GM19467 (cell line): ENCODE data around the gene PTK7.
"Not testable (repeated sequence)": the region's sequence is repeated elsewhere in the genome, so short reads cannot be mapped to it uniquely, and the experiment has no call there.

Source experiments
- ATAC-seq: cut with Tn5 transposase; IDR thresholded peaks from one replicate; pipeline ENCODE4 v1.9.1; 2021; ENCODE audit warnings: mild to moderate bottlenecking, moderate library complexity; ENCODE audit not compliant: unreplicated experiment

The PTK7 gene

DNA sequence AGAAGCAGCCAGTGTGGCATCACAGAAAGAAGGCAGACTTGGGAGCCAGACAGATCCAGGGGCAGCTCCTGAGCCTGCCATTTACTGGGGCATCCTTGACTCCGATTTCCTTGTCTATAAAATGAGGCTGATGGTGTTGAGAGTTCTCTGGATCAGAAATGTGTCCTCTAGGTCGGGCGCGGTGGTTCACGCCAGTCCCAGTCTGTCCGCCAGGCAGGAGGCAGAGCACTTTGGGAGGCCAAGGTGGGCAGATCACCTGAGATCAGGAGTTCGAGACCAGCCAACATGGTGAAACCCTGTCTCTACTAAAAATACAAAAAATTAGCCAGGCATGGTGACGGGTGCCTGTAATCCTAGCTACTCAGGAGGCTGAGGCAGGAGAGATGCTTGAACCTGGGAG is 41.4 kb downstream of the PTK7 start:
- not testable (repeated sequence) for ATAC-seq

DNA sequence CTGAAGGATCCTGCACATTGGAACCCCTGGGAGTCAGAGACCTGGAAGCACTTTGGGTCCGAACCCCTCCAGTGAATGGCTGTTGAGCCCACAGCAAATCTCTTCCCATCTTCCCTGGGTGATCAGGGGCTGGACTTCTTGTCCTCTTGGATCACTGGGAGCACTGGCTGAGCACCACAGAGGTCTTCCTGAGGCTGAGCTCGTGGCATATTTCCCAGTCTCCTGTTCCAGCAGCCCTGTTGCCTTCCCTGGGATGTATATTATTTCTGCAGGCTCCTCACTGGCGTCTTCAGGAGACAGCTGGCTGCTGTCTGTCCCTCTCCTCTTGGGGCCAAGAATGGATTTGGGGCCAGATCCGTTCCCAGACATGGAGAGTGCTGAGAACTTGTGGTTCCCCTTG is 43.4 kb downstream of the PTK7 start:
- ATAC-seq: no peak

DNA sequence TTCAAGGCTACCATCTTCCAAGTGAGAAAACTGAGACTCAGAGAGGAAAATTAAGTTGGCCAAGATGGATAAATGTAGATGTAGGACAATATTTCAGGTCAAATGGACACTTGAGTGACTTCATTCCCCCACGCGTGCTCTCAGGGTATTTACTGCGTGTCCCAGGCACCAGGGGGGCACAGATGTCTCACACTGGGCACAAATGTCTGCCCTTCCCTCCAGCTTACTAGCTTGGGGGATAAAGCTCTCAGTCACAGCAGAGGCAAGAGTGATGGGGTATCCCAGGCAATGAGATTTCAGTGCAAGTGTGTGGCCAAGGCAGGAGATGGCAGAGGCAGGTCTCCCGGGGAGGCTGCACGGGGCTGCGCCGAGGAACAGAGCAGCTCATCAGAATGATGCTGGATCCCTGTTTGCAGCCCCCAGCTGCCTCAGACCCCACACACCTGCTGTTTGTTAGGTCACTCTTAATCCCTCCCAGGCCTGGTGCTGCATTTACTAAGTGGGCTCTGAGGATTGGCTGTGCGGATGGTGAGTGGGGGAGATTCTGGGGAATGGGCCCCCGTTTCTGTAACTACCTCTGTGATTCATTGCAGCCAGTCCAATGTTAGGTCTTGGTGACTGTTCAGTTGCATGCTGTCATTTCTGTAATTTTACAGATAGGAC is 44.1 kb downstream of the PTK7 start:
- no peak for ATAC-seq

DNA sequence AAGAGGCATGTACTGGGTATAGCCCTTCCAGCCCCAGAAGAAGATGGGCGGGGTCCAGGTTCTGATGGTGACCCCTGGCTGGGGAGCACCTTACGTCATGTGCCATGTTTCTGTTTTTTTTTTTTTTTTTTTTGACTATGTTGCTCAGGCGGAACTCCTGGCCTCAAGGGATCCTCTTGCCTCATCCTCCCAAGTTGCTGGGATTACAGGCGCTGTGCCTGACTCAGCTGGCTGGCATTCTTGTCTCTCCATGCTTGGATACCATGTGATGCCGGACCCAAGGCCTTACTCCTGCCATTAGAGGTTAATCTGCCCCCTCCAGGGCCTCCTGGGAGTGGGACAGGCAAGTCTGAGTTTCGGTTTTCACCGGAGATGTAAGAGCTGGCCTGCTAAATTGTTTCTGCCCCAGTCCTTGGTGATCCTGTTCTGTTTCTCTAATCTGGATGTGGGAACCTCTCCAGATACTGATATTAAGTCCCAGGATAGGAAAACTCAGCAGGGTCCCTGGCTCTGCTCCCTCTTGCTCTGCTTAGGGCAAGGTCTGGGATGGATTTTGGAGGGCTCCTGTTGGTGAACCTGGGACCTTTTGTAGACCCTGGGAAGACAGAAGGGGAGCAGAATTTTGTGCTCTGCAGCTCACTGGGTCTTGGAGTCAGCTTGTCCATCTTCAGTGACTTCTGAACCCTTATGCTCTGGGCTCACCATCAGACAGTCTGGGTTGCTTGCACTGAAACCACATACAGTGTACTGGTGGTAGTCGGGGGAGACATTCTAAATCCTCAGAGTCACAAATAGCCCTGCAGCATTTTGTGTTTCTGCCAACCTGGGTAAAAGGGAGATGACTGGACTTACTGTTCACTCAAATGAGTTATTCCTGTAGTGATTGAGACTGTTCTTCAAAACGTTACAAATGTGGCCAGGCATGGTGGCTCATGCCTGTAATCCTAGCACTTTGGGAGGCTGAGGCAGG is 45.1 kb downstream of the PTK7 start:
- ATAC-seq: no peak

DNA sequence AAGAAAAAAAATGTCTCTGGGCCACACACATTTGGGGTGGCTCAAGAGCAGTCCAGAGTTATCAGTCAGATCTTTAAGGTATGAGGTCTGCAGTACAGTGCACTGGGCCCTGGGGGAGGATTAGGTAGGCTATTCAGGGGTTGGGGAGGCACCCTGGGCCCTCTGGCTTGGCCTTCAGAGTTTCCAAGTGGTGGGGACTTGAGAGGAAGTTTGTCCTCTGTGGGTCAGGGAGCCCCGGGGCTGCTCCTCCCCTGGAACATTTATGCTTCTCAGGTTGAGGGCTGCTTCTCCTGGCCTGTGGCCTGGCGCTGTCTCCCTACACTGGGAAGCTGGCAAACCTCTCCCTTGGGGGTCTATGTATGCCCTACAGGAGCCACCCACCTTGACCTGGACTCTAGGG is 46.0 kb downstream of the PTK7 start:
- no peak for ATAC-seq

DNA sequence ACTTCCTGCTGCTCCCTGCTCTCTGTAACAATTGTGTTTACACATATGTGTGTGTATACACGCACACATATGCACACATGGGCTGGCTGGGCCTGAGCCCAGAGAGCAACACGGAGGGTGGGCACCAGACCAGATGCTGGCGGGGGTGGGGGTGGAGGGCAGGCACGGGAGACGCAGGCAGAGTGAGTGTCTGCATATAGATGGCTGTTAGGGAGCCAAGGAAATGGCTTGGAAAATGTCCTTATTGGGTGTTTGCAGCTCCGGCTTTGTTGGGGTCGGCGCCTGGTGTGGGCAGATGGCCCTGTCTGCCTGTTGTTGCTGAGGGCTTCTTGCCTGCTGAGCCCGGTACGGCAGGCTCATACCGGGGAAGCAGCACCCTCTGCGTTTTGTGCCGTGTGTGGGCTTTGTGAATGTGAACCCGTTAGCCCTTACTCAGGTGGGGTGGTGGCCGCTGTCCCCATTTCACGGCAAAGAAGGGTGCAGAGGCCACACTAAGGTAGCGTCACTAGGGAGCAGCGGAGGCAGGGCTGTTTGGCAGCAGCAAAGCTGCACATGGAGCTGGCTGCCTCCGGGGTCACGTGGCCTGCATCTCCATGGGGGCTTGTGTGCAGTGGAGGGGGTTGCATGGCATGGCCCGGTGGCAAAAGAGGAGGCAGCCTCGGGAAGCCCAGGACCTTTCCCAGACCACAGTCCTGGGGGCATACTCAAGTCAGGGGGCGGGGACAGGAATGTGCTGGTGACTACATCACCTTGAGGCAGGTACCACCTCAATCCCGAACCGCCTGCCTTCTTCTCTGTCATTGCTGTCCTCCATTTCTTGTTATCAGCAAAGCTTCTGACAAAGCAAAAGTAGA is 47.6 kb downstream of the PTK7 start:
- no peak for ATAC-seq

DNA sequence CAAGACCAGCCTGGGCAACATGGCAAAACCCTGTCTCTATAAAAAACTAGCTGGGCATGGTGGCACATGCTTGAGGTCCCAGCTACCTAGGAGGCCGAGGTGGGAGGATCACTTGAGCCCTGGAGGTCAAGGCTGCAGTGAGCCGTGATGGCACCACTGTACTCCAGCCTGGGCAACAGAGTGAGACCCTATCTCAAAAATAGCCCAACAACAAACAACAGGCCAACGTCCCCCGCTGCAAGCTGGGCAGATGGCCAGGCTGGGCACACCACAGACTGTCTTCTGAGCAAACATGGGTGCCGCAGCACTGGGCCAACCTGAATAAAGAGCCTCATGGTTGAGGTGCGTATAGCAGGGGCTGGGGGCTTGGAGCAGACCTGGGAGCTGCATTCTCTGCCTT is 48.4 kb downstream of the PTK7 start:
- ATAC-seq: no peak

DNA sequence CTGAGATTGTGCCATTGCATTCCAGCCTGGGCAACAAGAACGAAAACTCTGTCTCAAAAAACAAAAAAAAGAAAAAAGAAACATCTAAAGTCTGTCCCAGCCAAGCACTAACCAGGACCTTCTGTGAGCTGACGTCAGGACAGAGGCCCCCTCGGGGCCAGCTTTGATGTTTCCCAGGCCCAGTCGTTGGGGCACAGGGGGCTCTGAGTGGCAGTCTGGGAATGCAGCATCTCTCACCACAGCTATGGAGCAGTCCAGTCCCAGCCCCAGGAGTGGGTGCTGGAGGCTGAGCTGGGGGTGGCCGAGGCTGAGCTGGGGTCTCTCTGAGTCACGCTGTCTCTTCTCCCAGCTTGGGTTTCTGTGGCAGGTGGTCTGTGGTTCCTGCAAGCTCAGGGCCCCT is 49.0 kb downstream of the PTK7 start:
- ATAC-seq: no peak

DNA sequence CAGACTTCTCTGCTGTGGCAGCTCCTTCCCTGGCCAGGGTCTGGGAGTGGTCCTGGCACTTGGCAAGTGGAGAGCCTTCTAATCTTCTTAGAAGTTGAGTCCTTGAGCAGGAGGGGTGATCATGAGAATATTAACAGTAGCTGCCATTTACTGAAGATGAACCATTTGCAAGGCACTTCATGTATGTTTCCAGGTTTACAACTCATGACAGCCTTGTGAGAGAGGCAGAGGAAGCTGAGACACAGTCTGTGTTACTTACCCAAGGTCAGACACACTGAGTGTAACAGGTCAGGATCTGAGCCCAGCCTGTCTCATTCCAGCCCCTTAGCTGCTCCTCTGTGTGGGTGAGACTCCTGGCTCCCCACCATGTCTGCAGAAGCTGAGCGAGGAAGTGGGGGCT is 49.4 kb downstream of the PTK7 start:
- no peak for ATAC-seq

DNA sequence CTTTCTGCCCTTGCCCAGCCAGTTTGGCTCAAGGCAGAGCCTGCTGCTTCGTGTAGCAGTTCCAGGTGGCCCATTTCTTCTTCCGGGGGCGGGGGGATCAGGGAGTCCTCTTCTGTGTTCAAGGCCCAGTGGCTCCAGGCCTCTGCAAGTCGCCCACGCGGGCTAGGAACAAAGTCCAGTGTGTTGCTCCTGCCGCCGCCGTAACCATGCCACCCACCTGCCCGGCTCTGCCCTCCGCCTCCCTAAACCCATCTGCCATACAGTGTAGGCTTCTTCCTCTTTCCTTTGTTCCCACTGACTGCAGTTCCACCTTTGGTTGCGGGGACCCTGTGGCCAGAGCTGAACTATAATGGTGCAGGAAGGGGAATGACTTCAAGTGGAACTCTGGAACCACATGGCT is 51.1 kb downstream of the PTK7 start:
- ATAC-seq: no peak

DNA sequence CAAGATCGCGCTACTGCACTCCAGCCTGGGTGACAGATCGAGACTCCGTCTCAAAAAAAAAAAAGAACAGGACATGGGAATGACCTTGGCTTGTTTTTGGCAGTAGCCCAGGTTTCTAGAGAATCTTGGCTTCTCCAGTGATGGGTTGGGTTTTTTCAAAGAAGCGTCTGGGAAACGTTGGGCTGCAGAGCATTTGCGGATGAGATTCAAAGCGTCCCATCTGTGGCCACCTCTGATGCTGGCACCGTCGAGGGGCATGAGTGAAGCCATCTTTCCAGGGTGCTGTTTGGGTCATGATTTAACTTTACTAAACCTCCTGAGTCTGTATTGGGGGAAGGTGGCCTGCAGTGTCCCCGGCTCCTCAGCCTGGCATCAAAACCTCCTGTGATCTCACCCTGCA is 51.8 kb downstream of the PTK7 start:
- no peak for ATAC-seq

DNA sequence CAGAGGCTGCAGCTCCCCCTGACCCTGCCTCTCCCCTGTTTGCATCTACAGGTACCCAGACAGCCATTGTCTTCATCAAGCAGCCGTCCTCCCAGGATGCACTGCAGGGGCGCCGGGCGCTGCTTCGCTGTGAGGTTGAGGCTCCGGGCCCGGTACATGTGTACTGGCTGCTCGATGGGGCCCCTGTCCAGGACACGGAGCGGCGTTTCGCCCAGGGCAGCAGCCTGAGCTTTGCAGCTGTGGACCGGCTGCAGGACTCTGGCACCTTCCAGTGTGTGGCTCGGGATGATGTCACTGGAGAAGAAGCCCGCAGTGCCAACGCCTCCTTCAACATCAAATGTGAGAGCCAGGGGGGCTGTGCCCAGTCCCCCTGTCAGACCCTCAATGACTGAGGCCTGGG is 52.8 kb downstream of the PTK7 start:
- ATAC-seq: no peak

DNA sequence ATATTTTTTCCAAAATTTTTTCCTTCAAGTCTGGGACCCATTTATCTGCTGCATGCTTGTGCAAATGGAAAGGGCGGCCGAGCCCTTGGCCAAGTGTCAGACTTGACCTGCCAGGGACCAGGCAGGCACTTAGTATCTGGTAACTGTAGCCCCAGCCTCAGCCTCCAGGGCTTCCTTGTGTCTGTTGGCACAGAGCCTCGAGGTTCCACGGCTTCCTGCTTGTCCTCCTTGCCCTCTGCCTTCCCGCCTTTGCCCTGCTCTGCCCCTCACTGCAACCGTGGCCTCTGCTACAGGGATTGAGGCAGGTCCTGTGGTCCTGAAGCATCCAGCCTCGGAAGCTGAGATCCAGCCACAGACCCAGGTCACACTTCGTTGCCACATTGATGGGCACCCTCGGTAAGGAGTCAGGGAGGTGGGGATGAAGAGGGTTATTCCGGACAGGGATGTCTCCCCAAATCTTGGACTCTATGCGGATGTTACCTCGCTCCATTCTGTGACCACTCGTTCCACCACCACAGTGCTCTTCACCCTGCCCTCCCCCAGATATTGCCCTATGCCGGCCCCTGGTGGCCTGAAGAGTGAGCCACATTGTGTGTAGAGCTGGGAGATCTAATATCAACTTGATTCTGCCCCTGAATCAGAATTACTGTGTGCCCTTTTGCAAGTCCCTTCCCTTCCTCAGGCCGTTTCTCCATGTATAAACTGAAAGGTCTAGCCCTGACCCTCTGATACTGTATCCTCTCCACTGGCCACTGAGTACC is 53.5 kb downstream of the PTK7 start:
- no peak for ATAC-seq

DNA sequence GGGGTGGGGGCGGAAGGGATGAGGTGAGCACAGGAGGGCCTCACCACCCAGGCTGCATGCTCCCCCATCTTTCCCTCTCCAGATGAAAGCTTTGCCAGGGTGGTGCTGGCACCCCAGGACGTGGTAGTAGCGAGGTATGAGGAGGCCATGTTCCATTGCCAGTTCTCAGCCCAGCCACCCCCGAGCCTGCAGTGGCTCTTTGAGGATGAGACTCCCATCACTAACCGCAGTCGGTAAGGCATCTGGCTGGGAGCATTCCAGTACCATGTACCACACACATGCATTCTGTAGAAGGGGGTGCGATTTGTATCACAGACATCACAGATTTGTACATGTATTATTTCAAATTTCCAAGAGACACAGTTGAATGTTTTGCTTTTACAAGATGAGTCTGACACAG is 54.3 kb downstream of the PTK7 start:
- no peak for ATAC-seq

DNA sequence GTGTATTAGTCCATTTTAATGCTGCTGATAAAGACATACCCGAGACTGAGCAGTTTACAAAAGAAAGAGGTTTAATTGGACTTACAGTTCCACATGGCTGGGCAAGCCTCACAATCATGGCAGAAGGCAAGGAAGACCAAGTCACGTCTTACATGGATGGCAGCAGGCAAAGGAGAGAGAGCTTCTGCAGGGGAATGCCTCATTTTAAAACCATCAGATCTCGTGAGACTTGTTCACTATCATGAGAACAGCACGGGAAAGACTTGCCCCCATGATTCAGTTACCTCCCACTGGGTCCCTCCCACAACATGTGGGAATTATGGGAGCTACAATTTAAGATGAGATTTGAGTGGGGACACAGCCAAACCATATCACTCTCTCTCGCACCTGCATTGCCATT is 55.3 kb downstream of the PTK7 start:
- ATAC-seq: not testable (repeated sequence)

DNA sequence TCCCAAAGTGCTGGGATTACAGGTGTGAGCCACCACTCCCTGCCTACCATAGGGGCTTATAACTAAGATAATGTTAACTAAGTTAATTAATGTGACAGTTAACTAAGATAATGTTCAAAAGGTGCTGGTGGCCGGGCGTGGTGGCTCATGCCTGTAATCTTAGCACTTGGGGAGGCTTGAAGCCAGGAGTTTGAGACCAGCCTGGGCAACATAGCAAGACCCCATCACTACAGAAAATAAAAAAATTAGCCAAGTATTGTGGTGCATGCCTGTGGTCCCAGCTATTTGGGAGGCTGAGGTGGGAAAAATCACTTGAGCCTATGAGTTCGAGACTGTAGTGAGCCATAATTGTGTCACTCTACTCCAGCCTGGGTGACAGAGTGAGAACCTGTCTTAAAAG is 62.2 kb downstream of the PTK7 start:
- no peak for ATAC-seq

DNA sequence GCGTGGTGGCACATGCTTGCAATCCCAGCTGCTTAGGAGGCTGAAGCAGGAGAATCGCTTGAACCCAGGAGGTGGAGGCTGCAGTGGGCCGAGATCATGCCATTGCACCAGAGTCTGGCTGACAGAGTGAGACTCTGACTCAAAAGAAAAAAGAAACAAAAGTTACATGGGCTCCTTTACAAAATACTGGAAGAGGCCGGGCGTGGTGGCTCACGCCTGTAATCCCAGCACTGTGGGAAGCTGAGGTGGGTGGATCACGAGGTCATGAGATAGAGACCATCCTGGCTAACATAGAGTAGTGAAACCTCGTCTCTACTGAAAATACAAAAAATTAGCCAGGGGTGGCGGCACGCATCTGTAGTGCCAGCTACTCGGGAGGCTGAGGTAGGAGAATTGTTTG is 63.9 kb downstream of the PTK7 start:
- ATAC-seq: not testable (repeated sequence)

DNA sequence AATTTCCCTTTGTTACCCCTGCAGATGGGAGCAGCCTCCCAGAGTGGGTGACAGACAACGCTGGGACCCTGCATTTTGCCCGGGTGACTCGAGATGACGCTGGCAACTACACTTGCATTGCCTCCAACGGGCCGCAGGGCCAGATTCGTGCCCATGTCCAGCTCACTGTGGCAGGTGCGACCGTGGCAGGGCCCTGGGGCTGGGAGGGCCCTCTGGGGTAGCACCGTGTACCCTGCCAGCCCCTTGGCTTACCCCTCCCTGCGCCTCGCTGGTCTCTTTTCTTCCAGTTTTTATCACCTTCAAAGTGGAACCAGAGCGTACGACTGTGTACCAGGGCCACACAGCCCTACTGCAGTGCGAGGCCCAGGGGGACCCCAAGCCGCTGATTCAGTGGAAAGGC is 65.5 kb downstream of the PTK7 start:
- no peak for ATAC-seq

DNA sequence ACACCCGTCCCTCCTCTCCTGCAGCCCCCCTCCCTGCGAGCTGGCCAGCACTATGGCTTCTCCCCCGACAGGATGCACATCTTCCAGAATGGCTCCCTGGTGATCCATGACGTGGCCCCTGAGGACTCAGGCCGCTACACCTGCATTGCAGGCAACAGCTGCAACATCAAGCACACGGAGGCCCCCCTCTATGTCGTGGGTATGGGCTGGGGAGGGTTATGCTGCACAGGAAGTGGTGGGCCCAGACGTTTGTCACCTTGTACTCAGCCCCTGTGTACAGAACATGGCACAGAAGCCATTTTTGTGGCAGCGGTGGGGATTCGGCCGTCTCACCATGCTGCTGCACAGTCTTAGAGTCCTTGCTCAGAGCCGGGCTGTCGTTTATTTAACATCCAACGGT is 66.0 kb downstream of the PTK7 start:
- no peak for ATAC-seq

DNA sequence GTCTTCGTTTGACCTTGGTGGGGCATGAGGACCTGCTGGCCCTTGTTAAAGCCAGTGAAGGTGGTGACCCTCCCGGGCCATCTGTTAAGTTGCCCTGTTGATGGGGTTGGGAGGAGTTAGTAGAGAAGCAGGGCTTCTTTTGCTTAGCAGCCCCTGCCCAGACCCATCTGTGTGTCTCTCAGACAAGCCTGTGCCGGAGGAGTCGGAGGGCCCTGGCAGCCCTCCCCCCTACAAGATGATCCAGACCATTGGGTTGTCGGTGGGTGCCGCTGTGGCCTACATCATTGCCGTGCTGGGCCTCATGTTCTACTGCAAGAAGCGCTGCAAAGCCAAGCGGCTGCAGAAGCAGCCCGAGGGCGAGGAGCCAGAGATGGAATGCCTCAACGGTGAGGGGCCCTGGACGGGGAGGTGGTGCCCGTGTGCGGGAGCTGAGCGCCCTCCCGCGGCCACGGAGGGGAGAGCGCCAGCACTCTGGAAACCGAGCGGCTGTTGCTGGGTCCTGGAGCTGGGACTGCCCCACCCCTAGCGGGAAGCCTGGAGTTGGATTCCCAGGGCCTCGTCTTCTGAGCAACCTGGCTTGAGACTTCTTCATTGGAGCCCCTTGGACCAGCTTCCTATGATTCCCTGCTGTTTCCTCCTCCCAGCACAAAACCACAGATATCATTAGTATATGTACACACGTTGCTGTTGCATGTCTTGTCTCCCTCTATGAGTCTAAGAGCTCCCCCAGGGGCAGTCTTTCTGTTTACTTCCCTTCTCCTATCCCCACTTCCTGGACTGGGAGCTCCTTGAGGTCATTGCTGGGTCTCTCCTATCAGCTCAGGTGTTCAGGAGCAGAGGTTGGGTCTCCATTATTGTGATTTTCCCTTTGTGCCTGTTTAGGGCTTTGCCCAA is 67.4 kb downstream of the PTK7 start:
- peak; percentile 74 for ATAC-seq
